ENCODE data around the gene RALGPS1.

The RALGPS1 gene

DNA sequence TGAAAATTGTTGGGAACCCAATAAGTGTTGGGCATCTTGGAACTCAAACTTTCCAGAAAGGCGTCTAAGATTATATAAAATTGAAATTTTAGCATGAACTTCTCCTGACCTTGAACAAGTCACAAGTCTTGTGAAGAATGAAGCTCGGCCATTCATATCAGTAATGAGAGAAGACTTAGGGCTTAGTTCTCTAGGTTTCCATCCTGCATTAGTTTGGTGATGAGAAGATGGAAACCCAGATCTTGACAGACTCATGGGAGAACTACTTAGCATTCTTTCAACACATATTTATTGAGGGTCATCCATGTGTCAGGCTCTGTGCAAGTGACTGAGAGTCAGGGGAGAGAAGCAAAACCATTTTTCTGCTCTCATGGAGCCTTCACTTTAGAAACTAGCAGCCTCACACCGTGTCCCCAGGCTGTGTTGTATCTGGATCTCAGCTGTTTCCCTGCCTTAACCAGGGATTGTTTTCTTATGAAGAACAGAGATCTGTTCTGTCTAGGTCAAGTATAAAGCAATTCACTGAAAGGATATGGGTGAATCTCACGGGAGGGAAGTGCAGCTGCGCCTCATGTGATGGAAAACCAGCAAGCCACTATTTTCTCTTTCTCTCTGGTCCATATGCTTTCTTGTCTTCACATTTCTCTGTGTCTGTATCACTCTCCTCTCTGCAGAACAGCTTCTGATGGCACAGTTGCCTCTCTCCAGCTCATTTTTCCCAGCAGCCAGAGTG, 353.4 kb downstream of the RALGPS1 start:
- FAIRE-seq: no peak

GRCh38 chr9:127269449-127269848, 354.9 kb downstream of the RALGPS1 start:
- FAIRE-seq: no peak

All from A204.1 (cell line).